ENCODE data around the gene RAB24. TPM values are rescaled to one million over a fixed set of nuclear protein-coding genes. Genes with fewer than 3 reads are reported as not detected.
"Not testable (repeated sequence)": the region's sequence is repeated elsewhere in the genome, so short reads cannot be mapped to it uniquely, and the experiment has no call there.

The RAB24 gene
- total RNA-seq (10 to 100 TPM in 1 of 2 donors, 1 to 10 TPM in 1; 8.8 to 17.6 TPM), total RNA-seq (1.7 to 2.4 reads per million in 2 donors)

GRCh38 chr5:177303121-177303924 lies at the start of gene RAB24, which contains the start of gene PRELID1:
TSS of gene RAB24 (minus strand) at chr5:177303719. CDS start at chr5:177303288, 431 bp downstream.
TSS of gene PRELID1 (plus strand) at chr5:177303799. CDS start at chr5:177303986, 187 bp downstream.
- Mint-ChIP-seq H3K27me3 (no peaks in the 10 kb centered on the region), H3K36me3 (ENCODE audit: low read depth) (no peaks in the 10 kb centered on the region), H3K4me1 (peaks cover 50% of the 10 kb centered on the region), H3K4me3 (peak within 1 kb of the TSS; percentile 93), H3K27ac (peak within 1 kb of the TSS; percentile 89)
- ATAC-seq (peak; percentile 70), DNase-seq (peak; percentile 82 to 87 (median 85))
- no peaks in the 10 kb centered on the region for H3K9me3 ChIP-seq (ENCODE audit: control insufficient read depth, low read length, poor library complexity, severe bottlenecking)

GRCh38 chr5:177353093-177353492 lies 49.6 kb upstream of the RAB24 start:
- H3K4me3 Mint-ChIP-seq: peak overlapping the region; percentile 12
- no peak for ATAC-seq
- H3K27me3 Mint-ChIP-seq: no peaks in the 10 kb centered on the region
- no peak overlapping the region for H3K27ac Mint-ChIP-seq
- no peak for DNase-seq
- H3K4me1 Mint-ChIP-seq: peaks cover 42% of the 10 kb centered on the region
- H3K36me3 Mint-ChIP-seq (ENCODE audit: low read depth): peaks cover 9% of the 10 kb centered on the region
- H3K9me3 ChIP-seq (ENCODE audit: control insufficient read depth, low read length, poor library complexity, severe bottlenecking): no peaks in the 10 kb centered on the region

DNA sequence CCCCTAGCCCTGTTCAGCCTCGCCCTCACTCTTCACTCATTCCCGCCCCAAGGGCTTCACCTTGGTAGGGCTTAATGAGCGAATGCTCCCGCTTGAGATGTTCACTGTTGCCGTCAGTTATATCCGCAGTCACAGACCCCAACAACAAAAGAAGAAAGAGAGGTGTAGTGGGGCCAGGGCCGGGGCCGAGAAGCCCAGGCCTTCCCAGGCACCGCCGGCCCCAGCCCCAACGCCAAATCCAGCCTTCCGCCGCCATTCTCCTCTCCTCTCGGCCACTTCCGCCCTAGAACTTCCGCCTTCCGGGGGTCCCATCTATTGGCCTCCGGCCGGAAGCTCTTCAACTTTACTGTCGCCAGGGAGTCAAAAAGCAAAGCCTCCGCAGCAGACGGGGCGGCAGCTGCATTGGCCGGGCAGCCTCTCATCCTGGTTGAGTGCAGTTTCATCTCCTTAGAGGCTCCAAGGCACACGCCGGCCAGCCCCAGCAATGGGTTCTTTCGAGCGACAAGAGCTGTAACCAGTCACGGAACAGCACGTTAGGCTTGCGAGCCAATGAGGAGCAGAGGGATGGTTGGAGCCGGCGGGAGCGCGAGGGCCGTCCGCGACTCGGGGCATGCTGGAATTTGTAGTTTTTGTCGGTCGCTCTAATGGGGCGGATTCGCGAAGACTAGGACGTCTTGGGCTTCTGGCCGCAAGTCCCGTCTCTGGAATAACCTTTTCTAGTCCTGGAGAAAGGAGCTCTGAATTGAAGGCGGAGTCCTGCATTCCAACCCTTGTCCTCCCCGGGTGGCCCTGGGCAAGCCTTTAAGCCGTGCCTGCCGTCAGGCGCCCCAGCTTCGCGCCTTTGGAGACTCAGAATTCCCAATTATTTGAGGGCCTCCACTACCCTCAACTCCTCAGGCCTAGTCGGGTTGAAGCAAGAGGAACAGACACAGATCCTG lies 48.1 kb upstream of the RAB24 start, which contains the start of gene LMAN2:
LMAN2 (minus strand) TSS at position 277 of the 938 bp plus-strand sequence; CDS start at position 256, 21 bp downstream.
- Mint-ChIP-seq H3K36me3 (ENCODE audit: low read depth) (peaks cover 5% of the 10 kb centered on the region), H3K27ac (peak within 1 kb of the TSS; percentile 98), H3K27me3 (no peaks in the 10 kb centered on the region), H3K4me3 (peak within 1 kb of the TSS; percentile 98), H3K4me1 (peaks cover 35% of the 10 kb centered on the region)
- peak; percentile 78 to 84 (median 81) for DNase-seq
- peak; percentile 98 for ATAC-seq
- H3K9me3 ChIP-seq (ENCODE audit: control insufficient read depth, low read length, poor library complexity, severe bottlenecking): no peaks in the 10 kb centered on the region

DNA sequence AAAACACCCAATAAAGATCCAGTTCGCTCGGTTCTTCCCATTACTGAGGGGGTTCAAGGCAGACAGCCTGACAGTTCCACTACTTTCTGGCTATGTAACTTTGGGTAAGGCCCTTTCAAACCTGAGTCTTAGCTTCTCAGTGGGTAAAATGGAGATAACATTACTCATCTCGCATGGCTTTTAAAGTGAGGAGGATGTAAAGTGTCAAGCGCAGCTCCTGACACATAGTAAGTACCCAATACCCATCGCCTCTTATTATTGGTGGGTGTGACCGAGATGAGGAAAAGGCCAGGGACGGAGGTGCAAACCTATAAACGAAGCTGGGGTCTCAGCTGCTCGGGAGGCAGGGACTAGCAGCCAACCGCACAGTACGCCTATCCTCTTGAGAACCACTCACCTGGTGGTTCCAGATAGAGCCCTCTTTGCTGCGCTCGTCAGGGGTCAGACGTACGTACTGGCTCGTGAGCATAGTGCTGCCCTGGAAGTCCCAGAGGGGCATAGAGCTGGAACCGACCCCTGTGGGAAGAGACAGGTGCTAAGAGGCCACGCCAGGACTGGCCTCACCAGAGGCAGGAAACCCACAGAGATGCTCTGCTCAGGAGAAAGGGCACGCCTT lies 47.4 kb upstream of the RAB24 start:
- peak overlapping the region; percentile 98 for H3K27ac Mint-ChIP-seq
- peaks cover 35% of the 10 kb centered on the region for H3K4me1 Mint-ChIP-seq
- no peaks in the 10 kb centered on the region for H3K9me3 ChIP-seq (ENCODE audit: control insufficient read depth, low read length, poor library complexity, severe bottlenecking)
- H3K4me3 Mint-ChIP-seq: peak overlapping the region; percentile 98
- H3K27me3 Mint-ChIP-seq: no peaks in the 10 kb centered on the region
- DNase-seq (no peak), ATAC-seq (no peak)
- peaks cover 5% of the 10 kb centered on the region for H3K36me3 Mint-ChIP-seq (ENCODE audit: low read depth)

DNA sequence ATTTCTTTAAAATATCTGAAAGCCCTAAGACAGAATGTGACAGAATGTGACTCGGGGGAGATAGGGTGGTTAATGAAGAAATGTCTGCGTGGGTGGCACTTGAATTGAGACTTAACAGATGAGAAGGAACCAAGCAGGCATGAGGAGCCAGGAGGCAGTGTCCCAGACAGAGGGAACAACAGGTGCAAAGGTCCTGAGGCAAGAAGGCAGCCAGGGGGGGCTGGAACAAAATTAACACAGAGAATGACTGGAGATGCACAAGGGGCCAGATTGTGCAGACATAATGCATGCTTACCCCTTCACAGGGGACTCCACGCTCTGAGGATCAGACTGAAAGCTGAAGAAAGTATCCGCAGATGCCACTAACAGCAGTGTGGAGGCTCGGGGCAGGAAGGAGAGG lies 46.2 kb upstream of the RAB24 start:
- DNase-seq (no peak), ATAC-seq (no peak)
- H3K27me3 Mint-ChIP-seq: no peaks in the 10 kb centered on the region
- H3K4me3 Mint-ChIP-seq: peak overlapping the region; percentile 98
- H3K4me1 Mint-ChIP-seq: peaks cover 30% of the 10 kb centered on the region
- H3K27ac Mint-ChIP-seq: peak overlapping the region; percentile 88
- no peaks in the 10 kb centered on the region for H3K9me3 ChIP-seq (ENCODE audit: control insufficient read depth, low read length, poor library complexity, severe bottlenecking)
- peaks cover 5% of the 10 kb centered on the region for H3K36me3 Mint-ChIP-seq (ENCODE audit: low read depth)

- DNase-seq: no peak
- H3K27ac Mint-ChIP-seq: peak overlapping the region; percentile 88
- peak overlapping the region; percentile 98 for H3K4me3 Mint-ChIP-seq
- H3K4me1 Mint-ChIP-seq: peaks cover 27% of the 10 kb centered on the region
- H3K9me3 ChIP-seq (ENCODE audit: control insufficient read depth, low read length, poor library complexity, severe bottlenecking): no peaks in the 10 kb centered on the region
- ATAC-seq: no peak
- peaks cover 5% of the 10 kb centered on the region for H3K36me3 Mint-ChIP-seq (ENCODE audit: low read depth)
- H3K27me3 Mint-ChIP-seq: no peaks in the 10 kb centered on the region
These were observed 45.8 kb upstream of the RAB24 start for GRCh38 chr5:177349362-177349647.

DNA sequence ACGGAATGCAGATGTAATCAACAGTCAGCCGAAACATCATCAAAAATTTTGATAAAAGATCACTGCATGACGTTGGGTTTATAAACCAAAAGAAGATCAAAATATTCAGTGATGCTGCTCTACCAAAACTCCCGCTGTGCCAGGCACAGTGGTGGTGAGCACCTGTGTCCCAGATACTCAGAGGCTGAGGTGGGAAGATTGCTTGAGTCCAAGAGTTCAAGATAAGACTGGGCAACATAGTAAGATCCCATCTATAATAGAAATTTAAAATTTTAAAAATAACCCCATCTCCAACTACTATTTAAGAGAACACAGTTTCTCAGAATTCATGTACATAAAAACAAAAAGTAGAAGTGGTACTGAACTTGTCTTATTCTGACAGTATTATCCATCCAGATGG lies 44.2 kb upstream of the RAB24 start:
- DNase-seq (no peak), ATAC-seq (no peak)
- H3K4me1 Mint-ChIP-seq: peaks cover 32% of the 10 kb centered on the region
- no peak overlapping the region for H3K4me3 Mint-ChIP-seq
- no peaks in the 10 kb centered on the region for H3K27me3 Mint-ChIP-seq
- no peaks in the 10 kb centered on the region for H3K9me3 ChIP-seq (ENCODE audit: control insufficient read depth, low read length, poor library complexity, severe bottlenecking)
- H3K36me3 Mint-ChIP-seq (ENCODE audit: low read depth): peaks cover 5% of the 10 kb centered on the region
- peak overlapping the region; percentile 67 for H3K27ac Mint-ChIP-seq

DNA sequence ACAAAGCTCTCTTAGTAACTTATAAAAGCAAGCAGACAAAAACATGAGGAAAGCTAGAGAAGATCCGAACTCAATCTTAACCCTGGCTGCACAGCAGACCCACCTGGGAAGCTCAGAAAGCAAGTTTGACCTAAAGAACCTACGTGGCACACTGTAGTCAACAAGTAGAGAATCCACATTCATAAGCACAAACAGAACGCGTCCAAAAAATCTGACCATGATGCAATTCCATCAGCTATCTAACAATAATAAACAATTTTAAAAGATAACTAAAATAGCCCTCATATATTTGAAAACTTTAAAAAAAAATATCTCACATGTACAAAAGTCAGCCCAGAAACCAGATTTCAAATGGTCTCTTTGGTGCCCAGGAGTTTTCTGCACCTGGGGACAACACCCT lies 43.3 kb upstream of the RAB24 start:
- Mint-ChIP-seq H3K27me3 (no peaks in the 10 kb centered on the region), H3K27ac (peak overlapping the region; percentile 67), H3K36me3 (ENCODE audit: low read depth) (peaks cover 5% of the 10 kb centered on the region), H3K4me3 (no peak overlapping the region), H3K4me1 (peaks cover 29% of the 10 kb centered on the region)
- H3K9me3 ChIP-seq (ENCODE audit: control insufficient read depth, low read length, poor library complexity, severe bottlenecking): no peaks in the 10 kb centered on the region
- DNase-seq (no peak), ATAC-seq (no peak)

GRCh38 chr5:177344891-177345290 lies 41.4 kb upstream of the RAB24 start:
- no peak overlapping the region for H3K4me3 Mint-ChIP-seq
- DNase-seq: no peak
- peaks cover 28% of the 10 kb centered on the region for H3K4me1 Mint-ChIP-seq
- H3K9me3 ChIP-seq (ENCODE audit: control insufficient read depth, low read length, poor library complexity, severe bottlenecking): no peaks in the 10 kb centered on the region
- no peak for ATAC-seq
- H3K36me3 Mint-ChIP-seq (ENCODE audit: low read depth): peaks cover 5% of the 10 kb centered on the region
- H3K27me3 Mint-ChIP-seq: no peaks in the 10 kb centered on the region
- H3K27ac Mint-ChIP-seq: no peak overlapping the region

- peaks cover 3% of the 10 kb centered on the region for H3K36me3 Mint-ChIP-seq (ENCODE audit: low read depth)
- peaks cover 21% of the 10 kb centered on the region for H3K4me1 Mint-ChIP-seq
- peak overlapping the region; percentile 49 for H3K27ac Mint-ChIP-seq
These were observed 40.3 kb upstream of the RAB24 start for GRCh38 chr5:177343777-177344176.

DNA sequence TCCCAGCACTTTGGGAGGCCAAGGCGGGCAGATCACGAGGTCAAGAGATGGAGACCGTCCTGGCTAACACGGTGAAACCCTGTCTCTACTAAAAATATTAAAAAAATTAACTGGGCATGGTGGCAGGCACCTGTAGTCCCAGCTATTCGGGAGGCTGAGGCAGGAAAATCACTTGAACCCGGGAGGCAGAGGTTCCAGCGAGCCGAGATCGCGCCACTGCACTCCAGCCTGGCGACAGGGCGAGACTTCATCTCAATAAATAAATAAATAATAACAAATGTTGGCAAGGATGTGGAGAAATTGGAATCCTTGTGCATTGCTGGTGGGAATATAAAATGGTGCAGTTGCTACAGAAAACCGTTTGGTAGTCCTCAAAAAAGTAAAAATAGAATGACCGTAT lies 39.5 kb upstream of the RAB24 start:
- H3K27me3 Mint-ChIP-seq; H3K4me3 Mint-ChIP-seq; H3K36me3 Mint-ChIP-seq (ENCODE audit: low read depth); H3K9me3 ChIP-seq (ENCODE audit: control insufficient read depth, low read length, poor library complexity, severe bottlenecking); ATAC-seq; DNase-seq: not testable (repeated sequence)
- peaks cover 21% of the 10 kb centered on the region for H3K4me1 Mint-ChIP-seq
- H3K27ac Mint-ChIP-seq: peak overlapping the region; percentile 49

More at GRCh38 chr5:177343777-177344176, 40.3 kb upstream of the RAB24 start:
- ATAC-seq (no peak), DNase-seq (no peak)
- Mint-ChIP-seq H3K27me3 (no peaks in the 10 kb centered on the region), H3K4me3 (no peak overlapping the region)
- no peaks in the 10 kb centered on the region for H3K9me3 ChIP-seq (ENCODE audit: control insufficient read depth, low read length, poor library complexity, severe bottlenecking)

DNA sequence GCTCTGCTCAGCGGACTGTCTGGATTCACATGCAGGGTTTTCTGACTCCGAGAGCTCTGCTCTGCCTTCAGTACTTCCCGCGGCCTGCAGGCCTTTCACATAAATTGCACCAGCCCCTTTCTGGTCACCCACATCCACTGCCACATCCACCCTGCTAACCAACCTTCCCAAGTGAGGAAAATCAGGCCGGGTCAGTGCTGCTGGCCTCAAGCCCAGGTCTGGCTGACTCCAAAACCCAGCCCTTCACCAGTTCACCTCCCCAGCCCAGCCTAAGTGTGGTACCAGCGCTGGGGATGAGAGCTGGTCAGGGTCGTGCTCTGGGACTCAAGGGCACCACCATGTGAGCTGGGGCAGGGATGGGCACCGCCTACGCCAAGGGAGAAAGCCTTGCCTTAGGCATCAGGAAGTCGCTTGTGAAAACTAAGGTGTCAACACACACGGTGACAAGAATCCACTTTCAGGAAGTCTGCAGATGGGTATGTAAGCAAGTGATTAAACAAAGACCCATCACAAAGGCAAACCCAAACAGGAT lies 35.7 kb upstream of the RAB24 start:
- ATAC-seq (no peak), DNase-seq (no peak)
- peaks cover 23% of the 10 kb centered on the region for H3K4me1 Mint-ChIP-seq
- H3K36me3 Mint-ChIP-seq (ENCODE audit: low read depth): peaks cover 10% of the 10 kb centered on the region
- H3K9me3 ChIP-seq (ENCODE audit: control insufficient read depth, low read length, poor library complexity, severe bottlenecking): no peaks in the 10 kb centered on the region
- H3K27me3 Mint-ChIP-seq: no peaks in the 10 kb centered on the region
- H3K27ac Mint-ChIP-seq: peak overlapping the region; percentile 2
- peak overlapping the region; percentile 3 for H3K4me3 Mint-ChIP-seq

All from T-helper 17 cell (primary cell).